ENCODE data around the gene ZBBX.

Gene ZBBX

GRCh38 chr3:167241048-167241845 lies 138.8 kb downstream of the ZBBX start:
- no peak overlapping the region for H3K27ac ChIP-seq (ENCODE audit: low read depth, low read length)

GRCh38 chr3:167228135-167228534 lies 152.0 kb downstream of the ZBBX start:
- Histone ChIP-seq H3K27me3 (ENCODE audit: control insufficient read depth, insufficient read depth, low read length) (no peaks in the 10 kb centered on the region), H3K4me1 (ENCODE audit: control insufficient read depth, insufficient read depth, low read length) (no peaks in the 10 kb centered on the region), H3K9ac (ENCODE audit: low read depth, low read length) (no peak overlapping the region), H3K27ac (ENCODE audit: low read depth, low read length) (no peak overlapping the region), H3K9me3 (ENCODE audit: control insufficient read depth, insufficient read depth, low read length) (no peaks in the 10 kb centered on the region), H3K4me3 (ENCODE audit: low read depth, low read length) (no peak overlapping the region), H3K36me3 (ENCODE audit: control insufficient read depth, insufficient read depth, low read length) (no peaks in the 10 kb centered on the region)

More at GRCh38 chr3:167241048-167241845, 138.8 kb downstream of the ZBBX start:
- Histone ChIP-seq H3K27me3 (ENCODE audit: control insufficient read depth, insufficient read depth, low read length) (no peaks in the 10 kb centered on the region), H3K4me1 (ENCODE audit: control insufficient read depth, insufficient read depth, low read length) (peaks cover 21% of the 10 kb centered on the region), H3K9me3 (ENCODE audit: control insufficient read depth, insufficient read depth, low read length) (no peaks in the 10 kb centered on the region), H3K4me3 (ENCODE audit: low read depth, low read length) (no peak overlapping the region), H3K9ac (ENCODE audit: low read depth, low read length) (no peak overlapping the region), H3K36me3 (ENCODE audit: control insufficient read depth, insufficient read depth, low read length) (no peaks in the 10 kb centered on the region)

- Histone ChIP-seq H3K27me3 (ENCODE audit: control insufficient read depth, insufficient read depth, low read length) (no peaks in the 10 kb centered on the region), H3K9ac (ENCODE audit: low read depth, low read length) (no peak overlapping the region), H3K36me3 (ENCODE audit: control insufficient read depth, insufficient read depth, low read length) (no peaks in the 10 kb centered on the region), H3K4me3 (ENCODE audit: low read depth, low read length) (no peak overlapping the region), H3K27ac (ENCODE audit: low read depth, low read length) (no peak overlapping the region), H3K4me1 (ENCODE audit: control insufficient read depth, insufficient read depth, low read length) (no peaks in the 10 kb centered on the region), H3K9me3 (ENCODE audit: control insufficient read depth, insufficient read depth, low read length) (no peaks in the 10 kb centered on the region)
Observed at GRCh38 chr3:167225821-167226220, 154.3 kb downstream of the ZBBX start.

- H3K36me3 ChIP-seq (ENCODE audit: control insufficient read depth, insufficient read depth, low read length), result no peaks in the 10 kb centered on the region
- H3K27me3 ChIP-seq (ENCODE audit: control insufficient read depth, insufficient read depth, low read length), result no peaks in the 10 kb centered on the region
- H3K27ac ChIP-seq (ENCODE audit: low read depth, low read length), result no peak overlapping the region
- H3K4me3 ChIP-seq (ENCODE audit: low read depth, low read length), result no peak overlapping the region
- H3K9me3 ChIP-seq (ENCODE audit: control insufficient read depth, insufficient read depth, low read length), result no peaks in the 10 kb centered on the region
- H3K4me1 ChIP-seq (ENCODE audit: control insufficient read depth, insufficient read depth, low read length), result no peaks in the 10 kb centered on the region
- no peak overlapping the region for H3K9ac ChIP-seq (ENCODE audit: low read depth, low read length)
Observed at GRCh38 chr3:167209011-167209410, 171.1 kb downstream of the ZBBX start.

- Histone ChIP-seq H3K27ac (ENCODE audit: low read depth, low read length) (no peak overlapping the region), H3K4me1 (ENCODE audit: control insufficient read depth, insufficient read depth, low read length) (no peaks in the 10 kb centered on the region), H3K27me3 (ENCODE audit: control insufficient read depth, insufficient read depth, low read length) (no peaks in the 10 kb centered on the region), H3K4me3 (ENCODE audit: low read depth, low read length) (no peak overlapping the region), H3K9me3 (ENCODE audit: control insufficient read depth, insufficient read depth, low read length) (no peaks in the 10 kb centered on the region), H3K9ac (ENCODE audit: low read depth, low read length) (no peak overlapping the region), H3K36me3 (ENCODE audit: control insufficient read depth, insufficient read depth, low read length) (no peaks in the 10 kb centered on the region)
Observed at GRCh38 chr3:167203062-167203461, 177.0 kb downstream of the ZBBX start.

GRCh38 chr3:167198949-167199600 lies 181.0 kb downstream of the ZBBX start:
- Histone ChIP-seq H3K9ac (ENCODE audit: low read depth, low read length) (no peak overlapping the region), H3K36me3 (ENCODE audit: control insufficient read depth, insufficient read depth, low read length) (no peaks in the 10 kb centered on the region), H3K4me3 (ENCODE audit: low read depth, low read length) (no peak overlapping the region), H3K9me3 (ENCODE audit: control insufficient read depth, insufficient read depth, low read length) (no peaks in the 10 kb centered on the region), H3K27me3 (ENCODE audit: control insufficient read depth, insufficient read depth, low read length) (no peaks in the 10 kb centered on the region), H3K4me1 (ENCODE audit: control insufficient read depth, insufficient read depth, low read length) (peaks cover 5% of the 10 kb centered on the region), H3K27ac (ENCODE audit: low read depth, low read length) (no peak overlapping the region)

All from HUES48 (cell line).